Skin of body (tissue), 3 donors: ENCODE results near the gene PRKACB. TPM values are rescaled to one million over a fixed set of nuclear protein-coding genes. Genes with fewer than 3 reads are reported as not detected.
"Not testable (repeated sequence)": the region's sequence is repeated elsewhere in the genome, so short reads cannot be mapped to it uniquely, and the experiment has no call there.

Experiments used
- DNase-seq: peaks from one replicate; lab custom pipeline; 2025; lab: John Stamatoyannopoulos, UW
- small RNA-seq: library from RNA; depleted of rRNA; stranded (forward); fragments of <200 nt; gene quantifications from one replicate; pipeline ENCODE3, GENCODE V24; 2014; ENCODE audit warnings: low replicate concordance
- total RNA-seq: library from RNA; depleted of rRNA; stranded (reverse); fragments of >200 nt; gene quantifications from one replicate; pipeline ENCODE4 v1.2.3, GENCODE V29; 2014

PRKACB gene
- total RNA-seq, 1 donor from 2014 or later: 26.9 TPM

DNA sequence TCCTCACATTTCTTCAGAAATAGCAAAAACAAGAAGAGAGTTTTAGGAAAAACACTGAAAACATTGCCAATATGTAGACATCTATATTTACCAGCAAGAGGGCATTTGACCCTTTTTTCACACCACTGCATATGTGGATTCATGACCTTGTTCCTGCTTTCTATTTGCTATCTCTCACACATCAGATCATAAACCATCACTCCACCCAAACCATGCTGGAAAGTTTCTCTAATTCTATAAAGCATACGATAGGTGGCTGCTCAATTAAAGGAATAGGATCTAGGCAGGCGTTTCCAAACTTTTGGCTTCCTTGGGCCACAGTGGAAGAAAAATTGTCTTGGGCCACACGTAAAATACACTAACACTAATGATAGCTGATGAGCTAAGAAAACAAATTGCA is 121.8 kb downstream of the PRKACB start:
- DNase-seq: no peak

DNA sequence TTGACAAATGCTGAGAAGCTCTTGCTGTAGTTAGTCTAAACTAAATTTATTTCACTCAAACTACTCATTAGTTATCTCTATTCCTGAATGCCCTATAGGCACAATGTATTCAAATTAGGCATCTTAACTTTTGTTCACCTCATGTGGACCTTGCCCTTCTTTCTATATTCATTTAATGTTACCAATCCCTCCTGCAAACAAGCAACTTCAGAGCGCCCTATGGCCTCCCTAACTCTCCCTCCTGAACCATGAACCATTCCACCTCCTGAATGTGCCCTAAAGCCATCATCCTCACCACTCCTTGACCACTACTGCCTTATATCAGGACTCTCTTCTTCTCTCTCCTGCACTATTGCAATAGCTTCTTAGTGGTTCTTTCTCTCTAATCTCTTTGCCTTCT is 122.7 kb downstream of the PRKACB start:
- no peak for DNase-seq

DNA sequence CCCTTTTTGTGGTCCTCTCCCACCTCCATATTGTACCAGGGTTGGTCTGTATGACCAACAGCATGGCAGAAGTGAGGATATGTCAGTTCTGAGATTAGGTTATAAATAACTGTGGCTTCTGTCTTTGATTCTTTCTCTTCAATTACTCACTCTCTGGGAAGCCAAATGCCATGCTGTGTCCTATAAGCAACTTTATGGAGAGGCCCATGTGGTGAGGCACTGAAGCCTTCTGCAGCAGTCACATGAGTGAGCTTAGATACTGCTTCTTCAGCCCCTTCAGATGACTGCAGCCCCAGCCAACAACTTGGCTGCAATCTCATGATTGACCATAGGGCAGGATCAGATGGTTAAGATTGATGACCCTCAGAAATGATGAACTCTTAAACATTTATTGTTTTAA is 123.4 kb downstream of the PRKACB start:
- no peak for DNase-seq

DNA sequence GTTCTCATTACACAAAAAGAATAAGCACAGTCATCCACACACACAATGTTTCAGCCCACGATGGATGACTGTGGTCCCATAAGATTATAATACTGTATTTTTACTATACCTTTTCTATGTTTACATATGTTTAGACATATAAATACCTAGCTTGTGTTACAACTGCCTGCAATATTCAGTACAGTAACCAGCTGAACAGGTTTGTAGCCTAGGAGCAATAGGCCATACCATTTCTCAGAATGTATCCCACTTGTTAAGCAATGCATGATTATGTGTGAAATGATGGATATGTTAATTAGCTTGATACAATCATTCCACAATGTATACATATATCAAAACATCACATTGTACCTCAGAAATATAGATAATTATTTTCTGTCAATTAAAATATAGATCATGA is 124.3 kb downstream of the PRKACB start:
- no peak for DNase-seq

DNA sequence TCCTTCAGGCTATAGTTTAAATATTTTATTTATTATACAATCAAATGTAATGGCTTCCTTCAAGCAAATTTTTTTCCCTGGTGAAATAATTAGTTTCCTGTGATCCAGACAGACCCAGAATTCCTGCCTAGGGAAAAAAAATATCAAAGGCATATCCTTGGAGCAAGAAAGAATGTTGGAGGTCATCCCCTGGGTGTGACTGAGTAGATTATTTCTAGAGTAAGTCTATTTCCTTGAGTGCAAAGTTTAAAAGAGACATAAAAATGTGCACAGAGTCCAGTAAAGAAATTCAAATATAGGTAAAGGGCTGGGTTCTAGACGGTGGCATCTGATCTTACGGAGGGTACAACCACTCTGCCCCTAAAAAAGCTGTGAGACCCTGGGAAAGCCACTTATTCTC is 125.2 kb downstream of the PRKACB start:
- no peak for DNase-seq

DNA sequence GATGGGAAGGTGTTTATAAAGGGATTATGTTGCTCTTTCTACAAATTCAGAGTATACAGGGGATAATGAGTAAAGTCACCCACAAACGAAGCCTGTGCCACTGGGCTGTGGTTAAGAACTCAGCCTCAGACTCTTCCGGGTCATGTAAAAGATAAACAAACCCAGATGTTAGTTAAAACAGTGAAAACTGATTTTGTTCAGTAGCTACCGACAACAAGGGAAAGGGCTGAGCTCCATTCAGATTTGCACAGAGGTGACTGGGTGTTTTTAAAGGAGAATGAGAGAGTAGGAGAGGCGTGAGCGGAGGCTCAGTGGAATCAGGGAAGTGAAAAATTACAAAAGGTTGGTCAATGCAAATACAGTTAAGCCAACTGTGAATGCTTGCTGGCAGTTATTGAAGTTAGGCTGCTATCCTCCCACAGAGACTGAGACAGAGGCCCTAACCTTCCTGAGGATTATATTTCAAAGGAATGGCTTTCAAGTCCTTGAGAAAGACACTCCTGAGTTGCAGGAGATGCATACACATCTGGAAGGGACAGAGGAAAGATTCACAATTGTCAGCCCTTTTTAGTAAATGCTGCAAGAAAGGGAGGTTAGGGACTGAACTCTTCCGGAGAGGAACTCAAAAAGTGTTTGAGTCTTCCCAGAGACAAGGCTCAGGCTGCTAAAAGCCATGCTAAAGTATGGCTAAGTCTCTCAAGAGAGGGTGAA is 127.5 kb downstream of the PRKACB start:
- DNase-seq: no peak

DNA sequence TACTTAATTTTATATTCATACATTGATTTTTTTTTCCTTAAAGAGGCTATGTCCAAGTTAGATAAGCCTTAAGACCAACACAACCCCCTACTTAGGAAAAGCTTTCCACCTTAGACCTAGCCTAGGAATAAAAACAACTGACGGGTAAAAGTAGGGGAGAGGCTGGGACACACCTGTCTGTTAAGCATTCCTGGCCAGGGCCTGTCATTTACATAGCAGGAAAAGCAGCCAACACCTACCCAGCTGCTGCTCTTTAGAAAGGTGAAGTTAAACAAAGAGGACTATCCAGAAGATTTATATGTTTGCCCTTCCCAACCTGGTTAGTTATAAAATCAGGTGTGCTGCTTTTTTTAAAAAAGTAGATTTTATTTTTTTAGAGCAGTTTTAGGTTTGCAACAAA is 128.3 kb downstream of the PRKACB start:
- DNase-seq: no peak

DNA sequence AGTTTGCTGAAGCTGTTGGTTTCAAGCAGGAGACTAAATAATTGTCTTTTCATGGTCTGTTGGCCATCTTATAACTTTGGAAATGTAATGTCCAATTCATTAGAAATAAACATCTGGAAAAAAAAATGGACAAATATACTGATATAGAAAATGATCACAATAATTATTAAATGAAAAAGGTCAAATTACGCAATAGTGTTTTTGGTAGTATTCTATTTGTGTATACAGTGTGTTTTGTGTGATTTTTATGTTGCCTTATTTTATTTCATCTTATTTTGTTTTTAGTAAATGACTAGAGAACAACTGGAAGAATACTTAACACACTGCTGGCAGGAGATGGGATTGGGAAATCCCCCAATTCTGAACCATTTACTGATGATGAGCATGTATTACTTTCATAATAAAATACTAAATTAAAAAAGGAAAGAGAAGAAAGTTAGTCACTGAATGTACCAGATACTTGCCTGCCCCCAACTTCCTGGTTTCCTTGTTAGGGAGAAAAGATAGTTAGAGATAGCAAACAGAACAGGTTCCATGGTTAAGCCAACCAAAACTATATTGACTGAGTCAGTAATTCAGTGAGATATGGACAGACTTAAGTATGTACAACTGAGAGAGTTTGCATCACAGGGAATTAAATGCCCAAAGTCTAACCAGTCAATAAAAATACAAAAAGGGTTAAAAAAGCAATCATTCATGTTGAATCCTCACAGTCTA is 133.4 kb downstream of the PRKACB start:
- DNase-seq: no peak

GRCh38 chr1:84278905-84279304 is 134.8 kb downstream of the PRKACB start:
- DNase-seq: no peak

GRCh38 chr1:84280912-84281311 is 136.8 kb downstream of the PRKACB start:
- DNase-seq: no peak

DNA sequence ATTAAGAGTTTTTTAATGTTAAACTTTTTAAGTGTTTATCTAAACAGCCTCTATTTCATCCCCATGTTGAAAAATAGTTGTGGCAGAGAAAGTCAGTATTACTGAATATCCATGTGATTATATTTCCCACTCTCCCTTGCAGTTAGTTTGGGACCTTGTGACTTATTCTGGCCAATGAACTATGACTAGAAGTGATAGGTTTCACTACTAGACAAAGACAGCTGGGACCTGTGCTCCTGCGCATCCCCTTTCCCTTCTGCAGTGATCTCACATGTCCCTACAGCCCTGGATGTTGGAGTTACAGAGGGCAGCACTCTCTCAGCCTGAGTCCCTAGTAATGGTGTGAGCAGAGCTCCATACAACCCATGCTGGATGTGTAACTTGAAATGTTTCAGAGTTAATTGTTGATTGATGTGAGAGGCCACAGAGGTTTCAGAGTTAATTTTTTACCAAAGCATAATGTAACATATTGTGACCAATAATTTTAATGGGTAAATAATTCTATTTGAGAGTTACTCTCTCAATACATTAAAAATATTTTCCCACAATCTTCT is 138.8 kb downstream of the PRKACB start:
- no peak for DNase-seq

DNA sequence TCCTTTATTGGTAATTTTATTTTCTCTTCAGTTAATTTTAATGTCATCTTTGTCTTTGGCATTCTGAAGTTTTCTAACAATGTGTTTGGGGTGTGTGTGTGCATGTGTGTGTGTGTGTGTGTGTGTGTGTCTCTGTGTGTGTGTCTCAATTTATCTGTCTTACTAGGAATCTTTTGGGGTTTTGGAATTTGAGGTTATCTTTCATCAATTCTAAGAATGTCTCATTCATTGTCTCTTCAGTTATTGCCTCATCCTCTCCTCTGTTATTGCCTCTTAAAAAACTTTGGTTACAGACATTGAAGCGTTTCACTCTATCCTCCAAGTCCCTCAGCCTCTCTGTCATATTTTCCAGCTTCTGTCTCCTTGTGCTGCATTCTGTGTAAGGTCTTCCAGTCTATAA is 139.3 kb downstream of the PRKACB start:
- no peak for DNase-seq

DNA sequence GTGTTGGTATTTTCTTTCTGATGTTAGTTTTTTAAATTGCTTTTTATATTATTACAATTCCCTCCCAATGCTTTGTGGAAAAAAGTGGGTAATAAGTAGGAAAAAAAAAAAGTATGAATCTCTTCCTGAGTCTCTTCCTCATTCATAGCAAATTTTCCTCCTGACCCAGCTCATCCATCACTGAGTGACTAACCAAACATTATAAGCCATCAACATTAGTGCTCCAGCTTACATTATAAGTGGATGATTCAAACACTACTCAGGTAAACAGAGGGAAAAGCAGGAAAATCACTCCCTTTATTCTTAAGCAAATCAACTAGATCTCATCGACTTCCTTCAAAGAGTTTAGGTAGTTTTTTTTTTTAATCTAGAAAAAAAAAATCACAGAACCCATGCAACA is 142.0 kb downstream of the PRKACB start:
- DNase-seq: no peak

- DNase-seq: not testable (repeated sequence)
Measured at GRCh38 chr1:84287389-84287788, 143.3 kb downstream of the PRKACB start.

Small RNA genes within 50 kb of the gene (small RNA-seq; reads per million reads assigned to genes)
- gene AL450063.1 (not detected), gene RF00410 (not detected)

Other genes starting within 250 kb of the PRKACB start
- gene TTLL7, start 145.1 kb upstream of the PRKACB start, total RNA-seq: 11.5 TPM
- gene SAMD13, start 157.4 kb downstream of the PRKACB start, total RNA-seq: 1.7 TPM